HepG2 (cell line): ENCODE results near the gene PPP2R1B. TPM values are rescaled to one million over a fixed set of nuclear protein-coding genes. Genes with fewer than 3 reads are reported as not detected.

Source experiments
- CENPX ChIP-seq: sonication (generic); formaldehyde crosslinking; IDR thresholded peaks from 2 replicates; pipeline ENCODE4 v1.9.0; 2021; ENCODE audit warnings: mild to moderate bottlenecking, missing genetic modification reagents, moderate library complexity
- HNF4A ChIP-seq: sonication (generic); formaldehyde crosslinking; IDR thresholded peaks from 2 replicates; pipeline ENCODE4 v1.4.0; 2020; ENCODE audit warnings: missing genetic modification reagents
- HNRNPK ChIP-seq: fragments of 200-400 bp; formaldehyde crosslinking; IDR thresholded peaks from 2 replicates; pipeline ENCODE4 v1.6.1; 2018; ENCODE audit warnings: low read length, low read depth, moderate library complexity, mild to moderate bottlenecking; ENCODE audit not compliant: poor library complexity, severe bottlenecking
- HNRNPL ChIP-seq: fragments of 200-400 bp; formaldehyde crosslinking; IDR thresholded peaks from 2 replicates; pipeline ENCODE4 v1.6.1; 2017; ENCODE audit warnings: mild to moderate bottlenecking, low read depth, low read length
- IKZF4 ChIP-seq: sonication (generic); formaldehyde crosslinking; IDR thresholded peaks from 2 replicates; pipeline ENCODE4 v1.5.1; 2020; ENCODE audit warnings: borderline replicate concordance, mild to moderate bottlenecking, low read depth, missing genetic modification reagents; ENCODE audit errors: not compliant biosample characterization
- KLF6 ChIP-seq: IDR thresholded peaks from 2 replicates; pipeline ENCODE4 v1.8.0; 2016; ENCODE audit warnings: missing biosample characterization, missing genetic modification reagents
- MBNL3 ChIP-seq: fragments of 250-450 bp; sonication (Bioruptor Pico); conservative IDR thresholded peaks from 2 replicates; pipeline ENCODE4 v1.8.0; 2022; ENCODE audit warnings: mild to moderate bottlenecking, inconsistent platforms
- MLLT10 ChIP-seq: sonication (generic); formaldehyde crosslinking; IDR thresholded peaks from 2 replicates; pipeline ENCODE4 v1.4.0; 2020; ENCODE audit warnings: missing genetic modification reagents
- MZF1 ChIP-seq: sonication (generic); formaldehyde crosslinking; IDR thresholded peaks from 2 replicates; pipeline ENCODE4 v1.8.1; 2023; ENCODE audit warnings: mild to moderate bottlenecking, missing genetic modification reagents, borderline replicate concordance
- NAIF1 ChIP-seq: sonication (generic); formaldehyde crosslinking; IDR thresholded peaks from 2 replicates; pipeline ENCODE4 v1.5.0; 2020; ENCODE audit warnings: mild to moderate bottlenecking, missing genetic modification reagents, borderline replicate concordance
- NFYB ChIP-seq: sonication (generic); formaldehyde crosslinking; IDR thresholded peaks from 2 replicates; pipeline ENCODE4 v1.4.0; 2020; ENCODE audit warnings: missing genetic modification reagents
- NR2F1 ChIP-seq, 2 experiments: fragments of 450-650 bp in 1 of 2; formaldehyde crosslinking in 1 of 2; IDR thresholded peaks; 2 replicates each; pipeline versions ENCODE4 v1.5.0 to v1.6.1; 2016 to 2020; ENCODE audit warnings: mild to moderate bottlenecking in 1 of 2, missing compliant biosample characterization in 1 of 2, missing genetic modification reagents in 1 of 2, moderate library complexity in 1 of 2
- POLR2G ChIP-seq: fragments of 200-400 bp; formaldehyde crosslinking; IDR thresholded peaks from 2 replicates; pipeline ENCODE4 v1.6.1; 2018; ENCODE audit warnings: mild to moderate bottlenecking, low read depth, low read length, moderate library complexity
- REL ChIP-seq: sonication (generic); formaldehyde crosslinking; conservative IDR thresholded peaks from 2 replicates; pipeline ENCODE4 v1.8.0; 2022; ENCODE audit warnings: mild to moderate bottlenecking, missing genetic modification reagents, moderate library complexity
- RFX3 ChIP-seq: IDR thresholded peaks from 2 replicates; pipeline ENCODE4 v1.6.1; 2016; ENCODE audit warnings: missing biosample characterization, missing genetic modification reagents
- TEAD2 ChIP-seq: sonication (generic); formaldehyde crosslinking; IDR thresholded peaks from 2 replicates; pipeline ENCODE4 v1.9.0; 2021; ENCODE audit warnings: missing genetic modification reagents
- TSC22D2 ChIP-seq: sonication (generic); formaldehyde crosslinking; IDR thresholded peaks from 2 replicates; pipeline ENCODE4 v1.5.1; 2020; ENCODE audit warnings: missing genetic modification reagents, mild to moderate bottlenecking, borderline replicate concordance
- ZFP36 ChIP-seq: fragments of 150-350 bp; IDR thresholded peaks from 2 replicates; pipeline ENCODE4 v1.6.1; 2018; ENCODE audit warnings: borderline replicate concordance, low read length, low read depth; ENCODE audit not compliant: partially characterized antibody
- ZKSCAN1 ChIP-seq: fragments of 150-350 bp; IDR thresholded peaks from 2 replicates; pipeline ENCODE4 v1.6.1; 2014; ENCODE audit warnings: low read length
- ZNF274 ChIP-seq: sonication (generic); formaldehyde crosslinking; IDR thresholded peaks from 2 replicates; pipeline ENCODE4 v1.5.1; 2020; ENCODE audit warnings: mild to moderate bottlenecking, missing genetic modification reagents
- ZNF296 ChIP-seq: sonication (generic); formaldehyde crosslinking; conservative IDR thresholded peaks from 2 replicates; pipeline ENCODE4 v1.5.0; 2020; ENCODE audit warnings: mild to moderate bottlenecking, missing genetic modification reagents
- ZNF558 ChIP-seq: sonication (generic); formaldehyde crosslinking; IDR thresholded peaks from 2 replicates; pipeline ENCODE4 v1.9.0; 2022; ENCODE audit warnings: mild to moderate bottlenecking, missing genetic modification reagents, borderline replicate concordance
- ZNF577 ChIP-seq: sonication (generic); formaldehyde crosslinking; IDR thresholded peaks from 2 replicates; pipeline ENCODE4 v1.4.0; 2020; ENCODE audit warnings: mild to moderate bottlenecking, low read depth, missing genetic modification reagents, borderline replicate concordance
- ZNF749 ChIP-seq: sonication (generic); formaldehyde crosslinking; IDR thresholded peaks from 2 replicates; pipeline ENCODE4 v1.8.0; 2022; ENCODE audit warnings: mild to moderate bottlenecking, missing genetic modification reagents, moderate library complexity, borderline replicate concordance
- polyA plus RNA-seq, 8 experiments: library from polyadenylated mRNA; depleted of rRNA in 3 of 8; stranded (reverse) in 7 of 8; unstranded in 1 of 8; fragments of >200 nt; fragmentation: Illumina TruSeq in 4 of 8; extraction: Trizol in 4 of 8; gene quantifications; 2 replicates each; pipeline versions ENCODE4 v1.2.1 to v1.2.3, GENCODE V29; 2011 to 2016; ENCODE audit warnings: low read depth in 4 of 8, missing spikeins in 1 of 8, mixed read lengths in 1 of 8; ENCODE audit not compliant: insufficient read depth in 1 of 8
- total RNA-seq, 5 experiments: library from RNA; depleted of rRNA; stranded (reverse); fragments of >200 nt; fragmentation: Illumina TruSeq; extraction: Trizol; gene quantifications; 2 replicates each; pipeline ENCODE4 v1.2.3, GENCODE V29; 2016; ENCODE audit warnings: low read depth in 1 of 5
- TF ChIP-seq, protein P1 (sequence below): sonication (generic); formaldehyde crosslinking; IDR thresholded peaks from 2 replicates; pipeline ENCODE4 v1.8.1; 2023; ENCODE audit warnings: mild to moderate bottlenecking, inconsistent platforms, moderate library complexity, missing genetic modification reagents, borderline replicate concordance
- TF ChIP-seq, protein P2 (sequence below): sonication (generic); formaldehyde crosslinking; IDR thresholded peaks from 2 replicates; pipeline ENCODE4 v1.4.0; 2020; ENCODE audit warnings: missing genetic modification reagents
- TF ChIP-seq, protein P3 (sequence below): sonication (generic); formaldehyde crosslinking; IDR thresholded peaks from 2 replicates; pipeline ENCODE4 v1.8.0; 2022; ENCODE audit warnings: missing genetic modification reagents, mild to moderate bottlenecking, borderline replicate concordance
- TF ChIP-seq, protein P4 (sequence below): sonication (generic); formaldehyde crosslinking; IDR thresholded peaks from 2 replicates; pipeline ENCODE4 v1.5.1; 2020; ENCODE audit warnings: mild to moderate bottlenecking, missing genetic modification reagents, borderline replicate concordance

The PPP2R1B gene
- total and polyA plus RNA-seq, 2 of the 13 experiments (the other 11 are each of a cell fraction or from before 2014, with no cell fraction given) = 22.1 to 56.8 TPM

DNA sequence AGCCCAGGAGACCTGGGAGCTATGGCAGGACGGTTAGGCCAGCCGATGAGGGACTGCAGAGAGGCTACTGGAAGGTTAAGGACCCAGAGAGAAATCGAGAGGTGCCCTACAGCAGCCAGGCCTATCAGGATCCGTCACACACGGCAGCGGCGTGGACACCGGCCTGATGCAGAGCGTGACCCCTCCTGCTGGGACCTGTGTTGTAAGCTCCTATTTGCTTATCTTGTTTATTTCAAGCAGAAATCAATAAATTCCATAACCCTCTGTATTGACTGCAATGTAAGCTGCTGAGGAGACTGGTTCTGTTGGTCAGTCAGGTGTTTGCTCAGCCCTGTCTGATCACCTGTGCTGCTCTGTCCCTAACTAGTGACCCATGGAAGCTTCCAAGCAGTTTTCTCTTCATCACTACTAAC, 39.9 kb downstream of the PPP2R1B start (continued):
- TF ChIP-seq MBNL3 (CRISPR knock-in tag) (0 out of 2 replicates have a peak, but pooled peaks have one; percentile 39), ZNF577 (CRISPR knock-in tag) (no peak), MZF1 (CRISPR knock-in tag) (no peak), NFYB (CRISPR knock-in tag) (0 out of 2 replicates have a peak, but pooled peaks have one; percentile 31), REL (no peak), ZNF296 (CRISPR knock-in tag) (0 out of 2 replicates have a peak, but pooled peaks have one; percentile 24), ZNF274 (no peak), CENPX (no peak), POLR2G (no peak), ZNF749 (no peak), IKZF4 (CRISPR knock-in tag) (no peak), NAIF1 (CRISPR knock-in tag) (0 out of 2 replicates have a peak, but pooled peaks have one; percentile 60), RFX3 (no peak), KLF6 (CRISPR knock-in tag) (0 out of 2 replicates have a peak, but pooled peaks have one; percentile 68), HNRNPK (no peak), ZNF558 (CRISPR knock-in tag) (no peak), TEAD2 (no peak), ZKSCAN1 (no peak), MLLT10 (CRISPR knock-in tag) (no peak), NR2F1 (CRISPR knock-in tag; IDR thresholded peaks at IDR 0.05) (peak in 1 of 2 experiments; percentile 72; a peak in 2 of 4 replicates), HNRNPL (no peak), ZFP36 (no peak), TSC22D2 (CRISPR knock-in tag) (no peak), HNF4A (CRISPR knock-in tag) (peak; percentile 75)
- TF ChIP-seq, protein P1, sequence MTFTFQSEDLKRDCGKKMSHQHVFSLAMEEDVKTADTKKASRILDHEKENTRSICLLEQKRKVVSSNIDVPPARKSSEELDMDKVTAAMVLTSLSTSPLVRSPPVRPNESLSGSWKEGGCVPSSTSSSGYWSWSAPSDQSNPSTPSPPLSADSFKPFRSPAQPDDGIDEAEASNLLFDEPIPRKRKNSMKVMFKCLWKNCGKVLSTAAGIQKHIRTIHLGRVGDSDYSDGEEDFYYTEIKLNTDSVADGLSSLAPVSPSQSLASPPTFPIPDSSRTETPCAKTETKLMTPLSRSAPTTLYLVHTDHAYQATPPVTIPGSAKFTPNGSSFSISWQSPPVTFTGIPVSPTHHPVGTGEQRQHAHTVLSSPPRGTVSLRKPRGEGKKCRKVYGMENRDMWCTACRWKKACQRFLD (CRISPR knock-in tag) = no peak
- TF ChIP-seq, protein P2, sequence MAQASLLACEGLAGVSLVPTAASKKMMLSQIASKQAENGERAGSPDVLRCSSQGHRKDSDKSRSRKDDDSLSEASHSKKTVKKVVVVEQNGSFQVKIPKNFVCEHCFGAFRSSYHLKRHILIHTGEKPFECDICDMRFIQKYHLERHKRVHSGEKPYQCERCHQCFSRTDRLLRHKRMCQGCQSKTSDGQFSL (CRISPR knock-in tag) = no peak
- TF ChIP-seq, protein P3, sequence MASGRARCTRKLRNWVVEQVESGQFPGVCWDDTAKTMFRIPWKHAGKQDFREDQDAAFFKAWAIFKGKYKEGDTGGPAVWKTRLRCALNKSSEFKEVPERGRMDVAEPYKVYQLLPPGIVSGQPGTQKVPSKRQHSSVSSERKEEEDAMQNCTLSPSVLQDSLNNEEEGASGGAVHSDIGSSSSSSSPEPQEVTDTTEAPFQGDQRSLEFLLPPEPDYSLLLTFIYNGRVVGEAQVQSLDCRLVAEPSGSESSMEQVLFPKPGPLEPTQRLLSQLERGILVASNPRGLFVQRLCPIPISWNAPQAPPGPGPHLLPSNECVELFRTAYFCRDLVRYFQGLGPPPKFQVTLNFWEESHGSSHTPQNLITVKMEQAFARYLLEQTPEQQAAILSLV (CRISPR knock-in tag) = no peak
- TF ChIP-seq, protein P4, sequence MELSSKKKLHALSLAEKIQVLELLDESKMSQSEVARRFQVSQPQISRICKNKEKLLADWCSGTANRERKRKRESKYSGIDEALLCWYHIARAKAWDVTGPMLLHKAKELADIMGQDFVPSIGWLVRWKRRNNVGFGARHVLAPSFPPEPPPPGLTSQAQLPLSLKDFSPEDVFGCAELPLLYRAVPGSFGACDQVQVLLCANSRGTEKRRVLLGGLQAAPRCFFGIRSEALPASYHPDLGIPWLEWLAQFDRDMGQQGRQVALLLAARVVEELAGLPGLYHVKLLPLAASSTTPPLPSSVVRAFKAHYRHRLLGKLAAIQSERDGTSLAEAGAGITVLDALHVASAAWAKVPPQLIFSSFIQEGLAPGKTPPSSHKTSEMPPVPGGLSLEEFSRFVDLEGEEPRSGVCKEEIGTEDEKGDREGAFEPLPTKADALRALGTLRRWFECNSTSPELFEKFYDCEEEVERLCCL (CRISPR knock-in tag) = no peak
